ENCODE results near the gene LMNB1. TPM values are rescaled to one million over a fixed set of nuclear protein-coding genes. Genes with fewer than 3 reads are reported as not detected.

The LMNB1 gene
- total RNA-seq, 6 donors from 2014 or later = 11.1 to 18.5 (median 15.9) TPM

GRCh38 chr5:126752081-126752785 lies 24.7 kb upstream of the LMNB1 start:
- no peak overlapping the region for H3K27ac ChIP-seq
- TF ChIP-seq EP300 (IDR thresholded peaks at IDR 0.05) (no peak), CTCF (IDR thresholded peaks at IDR 0.05) (no peak), POLR2AphosphoS5 (IDR thresholded peaks at IDR 0.05) (no peak), POLR2A (IDR thresholded peaks at IDR 0.05) (no peak)
- no peaks in the 10 kb centered on the region for H3K27me3 ChIP-seq
- no peaks in the 10 kb centered on the region for H3K9me3 ChIP-seq
- ATAC-seq (ENCODE audit: low FRiP score in 2 of 2) (no peak), DNase-seq (no peak)
- 79 to 84% methylated on average over 4 to 5 of the region's 5 CpGs for WGBS, 2 donors
- H3K36me3 ChIP-seq = no peaks in the 10 kb centered on the region
- no peak overlapping the region for H3K4me3 ChIP-seq
- no peaks in the 10 kb centered on the region for H3K4me1 ChIP-seq

GRCh38 chr5:126753227-126753626 lies 23.7 kb upstream of the LMNB1 start:
- no peaks in the 10 kb centered on the region for H3K36me3 ChIP-seq
- ATAC-seq (ENCODE audit: low FRiP score in 2 of 2) (no peak), DNase-seq (no peak)
- no peaks in the 10 kb centered on the region for H3K4me1 ChIP-seq
- H3K27ac ChIP-seq = no peak overlapping the region
- TF ChIP-seq POLR2A (IDR thresholded peaks at IDR 0.05) (no peak), POLR2AphosphoS5 (IDR thresholded peaks at IDR 0.05) (no peak), EP300 (IDR thresholded peaks at IDR 0.05) (no peak), CTCF (IDR thresholded peaks at IDR 0.05) (no peak)
- no peak overlapping the region for H3K4me3 ChIP-seq
- WGBS, 2 donors = 55 to 73% methylated on average over 4 of the region's 4 CpGs
- H3K27me3 ChIP-seq = no peaks in the 10 kb centered on the region
- no peaks in the 10 kb centered on the region for H3K9me3 ChIP-seq

GRCh38 chr5:126754609-126755008 lies 22.3 kb upstream of the LMNB1 start:
- no peak for TF ChIP-seq POLR2A (IDR thresholded peaks at IDR 0.05)
- no peak for TF ChIP-seq POLR2AphosphoS5 (IDR thresholded peaks at IDR 0.05)
- TF ChIP-seq EP300 (IDR thresholded peaks at IDR 0.05) = no peak
- TF ChIP-seq CTCF (IDR thresholded peaks at IDR 0.05) = no peak
- DNase-seq (no peak), ATAC-seq (ENCODE audit: low FRiP score in 2 of 2) (no peak)
- Histone ChIP-seq H3K9me3 (no peaks in the 10 kb centered on the region), H3K4me3 (no peak overlapping the region), H3K27me3 (no peaks in the 10 kb centered on the region), H3K4me1 (no peaks in the 10 kb centered on the region), H3K36me3 (no peaks in the 10 kb centered on the region), H3K27ac (no peak overlapping the region)
- WGBS, 2 donors = 65 to 74% methylated on average over 4 of the region's 4 CpGs

- no peaks in the 10 kb centered on the region for H3K27me3 ChIP-seq
- WGBS, 2 donors = 59 to 78% methylated on average over 4 of the region's 4 CpGs
- no peaks in the 10 kb centered on the region for H3K9me3 ChIP-seq
- no peaks in the 10 kb centered on the region for H3K36me3 ChIP-seq
- DNase-seq (no peak), ATAC-seq (ENCODE audit: low FRiP score in 2 of 2) (no peak)
- TF ChIP-seq CTCF (IDR thresholded peaks at IDR 0.05) = no peak
- no peak for TF ChIP-seq POLR2A (IDR thresholded peaks at IDR 0.05)
- TF ChIP-seq POLR2AphosphoS5 (IDR thresholded peaks at IDR 0.05) = no peak
- no peak for TF ChIP-seq EP300 (IDR thresholded peaks at IDR 0.05)
- no peak overlapping the region for H3K4me3 ChIP-seq
- H3K4me1 ChIP-seq = no peaks in the 10 kb centered on the region
- no peak overlapping the region for H3K27ac ChIP-seq
These were observed 21.3 kb upstream of the LMNB1 start for GRCh38 chr5:126755593-126755992.

Measured in upper lobe of left lung (tissue), 6 donors.